Endothelial cell of hepatic sinusoid (primary cell): ENCODE data around the gene ANGPT4.

Experiments used
- in situ Hi-C: cut with HindIII; loops from 2 replicates; pipeline ENCODE4 v1.10.0; 2017; ENCODE audit warnings: low sequenced_read_pairs

ANGPT4 gene

DNA sequence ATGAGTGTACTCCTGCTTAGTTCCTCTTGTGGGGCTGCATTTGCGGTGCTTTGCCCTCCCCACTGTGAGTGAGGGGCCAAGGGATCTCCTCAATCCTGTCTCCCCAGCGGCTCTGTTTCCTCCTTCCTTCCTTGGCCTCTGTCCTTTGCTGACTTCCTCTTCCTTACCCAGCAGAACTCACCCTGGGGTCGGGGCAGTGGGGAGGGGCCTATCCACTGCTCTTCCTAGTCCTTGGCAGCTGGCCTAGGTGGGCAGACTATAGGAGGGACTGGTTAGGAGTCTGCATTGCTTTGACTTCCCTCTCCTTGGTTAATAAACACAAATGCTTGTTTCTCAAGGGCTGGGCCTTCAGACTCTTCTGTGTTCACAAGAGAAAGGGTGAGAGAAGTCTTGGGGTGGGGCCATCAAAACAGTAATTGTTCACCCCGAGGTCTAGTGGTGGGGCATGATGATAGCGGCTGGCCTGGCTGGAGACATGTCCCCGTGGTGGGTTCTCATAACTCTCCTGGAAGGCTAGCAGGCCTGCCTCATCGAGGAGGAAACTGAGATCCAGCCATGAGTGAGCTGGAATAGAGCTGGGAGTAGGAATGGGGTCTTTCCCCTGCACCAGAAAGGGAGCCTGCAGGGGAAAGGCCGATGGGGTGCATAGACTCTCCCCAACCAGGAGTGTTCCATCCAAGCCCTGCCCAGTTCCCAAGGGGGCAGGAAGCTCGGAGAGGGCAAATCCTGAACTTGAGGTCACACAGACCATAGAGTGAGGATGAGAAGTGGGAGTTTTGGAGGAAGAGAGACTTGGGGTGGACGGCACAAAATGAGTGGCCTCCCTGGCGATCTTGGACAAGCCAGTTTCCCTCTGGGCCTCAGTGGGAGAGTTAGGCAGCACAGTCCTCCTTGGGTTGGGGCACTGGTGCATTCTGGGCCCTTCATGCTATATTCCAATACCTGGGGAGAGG, 69.9 kb downstream of the ANGPT4 start:
- in situ Hi-C loops = no loop called here

DNA sequence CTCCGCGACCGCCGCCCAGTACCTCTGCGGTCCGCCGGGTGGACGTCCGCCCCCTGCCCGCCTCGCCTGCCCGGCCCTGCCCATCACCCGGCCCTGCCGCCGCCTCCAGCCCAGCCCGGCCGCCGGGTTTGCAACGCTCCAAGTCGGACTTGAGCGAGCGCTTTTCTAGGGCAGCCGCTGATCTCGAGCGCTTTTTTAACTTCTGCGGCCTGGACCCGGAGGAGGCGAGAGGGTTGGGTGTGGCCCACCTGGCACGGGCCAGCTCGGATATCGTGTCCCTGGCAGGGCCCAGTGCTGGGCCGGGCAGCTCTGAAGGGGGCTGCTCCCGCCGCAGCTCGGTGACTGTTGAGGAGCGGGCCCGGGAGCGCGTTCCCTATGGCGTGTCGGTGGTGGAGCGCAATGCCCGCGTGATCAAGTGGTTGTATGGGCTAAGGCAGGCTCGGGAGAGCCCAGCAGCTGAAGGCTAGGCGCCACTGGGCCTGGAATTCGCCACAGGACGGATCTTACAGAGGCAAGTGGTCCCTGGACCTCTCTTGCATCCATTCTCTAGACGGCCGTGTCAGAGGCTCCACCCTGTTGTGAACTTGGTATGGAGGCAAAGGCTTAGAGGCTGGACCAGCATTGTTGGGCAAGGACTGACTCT, 70.8 kb downstream of the ANGPT4 start:
- in situ Hi-C loops = no loop called here

DNA sequence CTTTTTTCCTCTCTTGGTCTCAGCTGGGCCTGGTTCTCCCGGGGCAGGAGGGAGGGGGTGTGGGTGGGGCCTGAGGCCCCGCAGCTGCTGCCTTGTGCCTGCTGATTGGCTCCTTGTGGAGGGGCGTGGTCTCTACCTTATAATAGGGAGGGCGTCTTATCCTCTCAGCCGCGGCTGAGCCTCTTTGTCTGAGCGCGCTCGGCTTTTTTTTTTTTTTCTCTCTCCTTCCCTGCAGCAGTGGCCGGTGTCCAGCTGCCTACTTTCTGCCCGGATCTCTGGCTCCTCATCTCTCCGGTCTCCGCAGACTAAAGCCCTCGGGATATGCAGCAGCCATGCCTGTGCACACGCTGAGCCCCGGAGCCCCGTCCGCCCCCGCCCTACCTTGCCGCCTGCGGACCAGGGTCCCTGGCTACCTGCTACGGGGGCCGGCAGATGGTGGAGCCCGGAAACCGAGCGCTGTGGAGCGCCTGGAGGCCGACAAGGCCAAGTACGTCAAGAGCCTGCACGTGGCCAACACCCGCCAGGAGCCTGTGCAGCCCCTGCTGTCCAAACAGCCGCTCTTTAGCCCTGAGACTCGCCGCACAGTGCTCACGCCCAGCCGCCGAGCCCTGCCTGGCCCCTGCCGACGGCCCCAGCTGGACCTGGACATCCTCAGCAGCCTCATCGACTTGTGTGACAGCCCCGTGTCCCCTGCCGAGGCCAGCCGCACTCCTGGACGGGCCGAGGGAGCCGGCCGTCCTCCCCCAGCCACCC, 71.5 kb downstream of the ANGPT4 start:
- in situ Hi-C loops = loop anchor here (5.0 kb wide), 1 partner anchor 48 kb away; no protein-coding TSS in a partner anchor

DNA sequence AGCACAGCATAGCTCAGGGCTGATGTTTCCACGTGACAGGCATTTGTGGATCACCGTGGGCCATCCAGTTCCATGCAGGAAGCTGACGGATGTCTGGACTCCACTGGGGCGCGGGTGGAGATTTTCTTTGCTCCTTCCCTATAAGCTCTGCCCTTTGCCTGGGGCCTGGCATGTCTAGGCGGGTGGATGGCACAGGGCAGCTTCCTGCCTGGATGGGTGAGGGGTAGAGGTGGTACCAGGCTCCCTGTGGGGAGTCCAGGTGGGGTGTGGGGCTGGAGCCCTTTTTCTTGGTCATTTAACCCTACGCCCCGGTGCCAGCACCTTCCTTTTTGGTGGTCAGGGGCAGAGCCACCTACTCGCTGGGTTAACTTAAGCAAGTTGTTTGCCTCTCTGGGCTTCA, 72.2 kb downstream of the ANGPT4 start:
- in situ Hi-C loops = loop anchor here (5.0 kb wide), 1 partner anchor 48 kb away; no protein-coding TSS in a partner anchor

DNA sequence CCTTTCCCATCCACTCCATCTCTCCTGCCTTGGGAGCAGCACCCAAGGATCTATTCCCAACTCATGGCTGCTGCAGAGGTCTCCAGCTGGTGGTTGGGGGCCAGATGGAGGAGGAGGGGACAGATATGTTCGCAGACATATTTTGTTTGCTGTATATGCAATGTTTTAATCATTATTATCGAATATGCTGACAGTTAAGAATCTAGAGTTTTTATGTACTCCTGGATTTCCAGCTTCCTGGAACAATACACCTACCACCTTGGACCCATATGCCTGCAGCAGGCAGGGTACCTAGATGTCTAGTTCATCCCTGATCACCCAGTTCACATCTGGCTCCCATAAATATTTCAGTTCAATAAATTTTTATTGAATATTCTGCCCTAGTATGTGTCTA, 73.6 kb downstream of the ANGPT4 start:
- in situ Hi-C loops = loop anchor here (5.0 kb wide), 1 partner anchor 50 kb away; no protein-coding TSS in a partner anchor

DNA sequence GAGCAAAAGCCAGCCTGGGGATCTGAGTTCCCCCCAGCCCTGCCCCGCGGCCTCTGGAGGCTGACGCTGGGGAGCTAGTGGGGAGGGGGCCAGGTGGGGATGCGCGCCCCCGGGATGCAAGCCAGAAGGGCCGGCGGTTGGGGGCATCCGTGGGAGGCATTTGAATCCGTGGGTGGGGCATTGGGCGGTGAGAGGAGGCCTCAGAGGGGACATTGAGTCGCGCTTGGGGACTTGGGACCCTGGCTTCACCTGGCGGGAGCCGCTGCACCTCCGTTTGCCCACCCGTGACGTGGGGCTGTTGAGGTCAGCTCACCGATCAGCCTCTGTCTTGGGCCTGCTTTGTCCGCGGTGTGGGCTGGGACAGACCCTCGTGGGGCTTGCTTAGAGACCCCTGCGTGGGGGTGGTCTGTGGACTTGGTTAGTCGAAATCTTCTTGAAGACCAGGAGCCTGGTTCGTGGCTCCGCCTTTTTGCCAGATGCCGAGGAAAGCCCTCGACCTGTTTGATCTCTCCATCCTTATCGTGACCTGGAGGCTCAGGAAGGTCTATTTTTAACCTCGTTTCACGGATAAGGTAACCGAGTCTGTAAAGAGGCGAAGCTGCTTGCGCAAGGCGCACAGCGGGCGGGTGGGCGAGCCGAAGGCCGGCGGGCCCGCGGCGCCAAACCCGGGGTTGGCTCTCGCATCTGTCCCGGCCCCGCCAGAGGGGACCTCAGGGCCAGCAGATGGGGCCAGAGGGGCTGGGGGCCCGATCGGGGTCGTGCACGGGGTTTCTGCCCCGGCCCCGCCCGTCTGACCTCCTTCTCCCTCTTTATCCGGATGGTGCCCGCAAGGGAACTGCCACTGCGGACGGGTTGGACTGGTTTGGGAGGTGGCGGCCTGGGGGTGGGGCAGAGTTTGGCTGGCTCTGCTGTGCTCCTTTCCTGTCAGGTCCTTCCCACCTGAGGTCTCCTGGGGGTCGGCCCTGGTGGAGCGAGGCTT, 74.3 kb downstream of the ANGPT4 start:
- in situ Hi-C loops = loop anchor here (5.0 kb wide), 1 partner anchor 50 kb away; no protein-coding TSS in a partner anchor

DNA sequence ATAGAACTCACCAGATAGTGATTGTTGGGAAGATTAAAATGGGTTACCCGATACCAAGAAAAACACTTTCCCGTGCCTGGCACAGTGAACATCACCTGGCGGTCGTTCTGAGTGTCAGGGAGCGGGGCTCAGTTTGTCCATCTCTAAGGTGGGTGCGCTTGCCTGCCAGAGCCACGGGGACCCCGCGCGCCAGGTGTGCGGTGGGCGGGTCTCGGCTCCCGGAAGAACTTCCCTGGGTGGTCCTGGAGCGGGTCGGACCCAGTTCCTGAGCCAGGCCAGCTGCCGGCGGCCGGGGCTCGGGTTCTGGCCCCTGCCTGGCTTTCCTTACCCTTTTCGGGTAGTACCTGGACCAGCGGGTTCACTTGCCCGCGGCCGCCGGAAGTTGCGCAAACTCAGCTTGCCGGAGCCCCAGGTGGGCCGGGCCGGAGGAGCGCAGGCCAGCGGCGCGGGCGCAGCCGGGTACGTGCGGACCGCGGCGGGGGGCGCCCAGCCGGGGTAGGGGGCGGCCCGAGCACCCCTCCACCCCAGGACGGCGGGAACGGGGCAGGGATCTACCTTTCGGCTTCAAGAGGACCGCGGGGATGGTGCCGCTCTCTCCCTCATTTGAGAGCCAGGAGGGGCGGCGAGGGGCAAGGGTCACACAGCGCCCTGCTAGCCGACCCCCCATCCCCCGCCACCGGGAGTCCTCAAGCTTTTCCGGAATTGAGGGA, 75.1 kb downstream of the ANGPT4 start:
- in situ Hi-C loops = loop anchor here (5.0 kb wide), 1 partner anchor 51 kb away; no protein-coding TSS in a partner anchor

DNA sequence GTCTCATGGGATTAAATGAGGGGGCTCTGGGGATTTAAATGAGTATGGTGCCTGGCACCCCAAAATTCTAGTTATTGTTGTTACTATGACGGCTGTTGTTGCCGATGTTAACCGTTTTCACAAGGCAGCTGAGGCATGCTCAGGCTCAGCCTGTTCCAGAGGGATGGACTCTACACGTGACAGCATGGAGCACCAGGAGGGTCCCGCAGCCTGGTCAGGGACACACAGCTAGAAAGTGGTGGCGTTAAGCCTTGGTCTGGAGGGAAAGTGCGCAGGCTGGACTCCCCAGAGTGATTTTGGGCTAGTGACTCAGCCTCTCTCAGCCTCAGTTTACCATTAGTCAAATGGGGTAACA, 75.7 kb downstream of the ANGPT4 start:
- in situ Hi-C loops = loop anchor here (5.0 kb wide), 1 partner anchor 52 kb away; no protein-coding TSS in a partner anchor

DNA sequence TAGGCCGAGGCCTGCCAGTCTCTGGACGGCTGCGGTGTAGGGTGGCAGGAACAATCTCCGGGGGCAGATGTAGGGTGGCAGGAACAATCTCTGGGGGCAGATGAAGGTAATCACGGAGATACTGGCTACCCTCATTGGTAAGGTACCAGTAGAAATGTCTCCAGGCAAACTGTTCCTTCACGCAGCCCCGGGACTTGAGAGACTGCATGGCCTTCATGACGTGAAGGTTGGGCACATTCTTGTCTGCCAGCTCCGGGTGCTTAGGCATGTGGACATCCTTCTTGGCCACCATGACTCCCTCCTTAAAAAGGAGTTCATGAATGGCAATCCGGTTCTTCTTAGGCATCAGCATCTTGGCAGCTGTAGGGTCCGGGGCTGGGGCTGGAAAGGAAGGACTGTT, 76.5 kb downstream of the ANGPT4 start:
- in situ Hi-C loops = loop anchor here (5.0 kb wide), 1 partner anchor 53 kb away; no protein-coding TSS in a partner anchor

DNA sequence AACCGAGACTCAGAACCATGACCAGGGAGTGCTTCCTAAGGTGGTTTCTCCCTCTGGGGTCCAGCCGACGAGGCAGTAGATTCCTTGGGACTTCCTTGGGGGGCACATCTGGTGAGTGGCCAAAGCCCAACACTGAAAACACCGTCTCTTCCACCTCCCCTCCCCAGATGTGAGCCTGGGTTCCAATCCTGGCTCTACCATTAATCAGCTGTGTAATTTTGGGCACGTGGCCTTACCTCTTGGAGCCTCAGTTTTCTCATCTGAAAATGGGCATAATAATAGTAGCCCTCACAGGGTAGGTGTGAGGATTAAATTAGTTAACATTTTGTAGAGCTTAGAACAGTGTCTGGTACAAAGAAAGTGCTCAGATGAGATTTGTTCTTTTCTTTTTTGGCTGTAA, 77.1 kb downstream of the ANGPT4 start:
- in situ Hi-C loops = no loop called here

DNA sequence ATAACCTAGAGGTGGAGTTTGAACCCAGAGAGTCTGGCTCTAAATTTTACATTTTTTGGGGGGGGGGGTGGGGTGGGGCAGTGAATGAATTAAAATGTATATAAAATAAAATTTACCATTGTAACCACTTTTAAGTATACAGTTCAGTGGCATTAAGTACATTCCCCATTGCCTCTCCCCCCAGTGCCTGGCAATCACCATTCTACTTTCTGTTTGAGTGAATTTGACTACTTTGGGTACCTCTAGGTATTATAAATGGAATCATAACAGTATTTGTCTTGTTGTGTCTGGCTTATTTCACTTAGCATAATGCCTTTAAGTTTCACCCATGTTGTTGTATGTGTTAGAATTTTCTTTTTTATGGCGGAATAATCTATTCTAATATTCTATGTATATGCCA, 79.9 kb downstream of the ANGPT4 start:
- in situ Hi-C loops = no loop called here

DNA sequence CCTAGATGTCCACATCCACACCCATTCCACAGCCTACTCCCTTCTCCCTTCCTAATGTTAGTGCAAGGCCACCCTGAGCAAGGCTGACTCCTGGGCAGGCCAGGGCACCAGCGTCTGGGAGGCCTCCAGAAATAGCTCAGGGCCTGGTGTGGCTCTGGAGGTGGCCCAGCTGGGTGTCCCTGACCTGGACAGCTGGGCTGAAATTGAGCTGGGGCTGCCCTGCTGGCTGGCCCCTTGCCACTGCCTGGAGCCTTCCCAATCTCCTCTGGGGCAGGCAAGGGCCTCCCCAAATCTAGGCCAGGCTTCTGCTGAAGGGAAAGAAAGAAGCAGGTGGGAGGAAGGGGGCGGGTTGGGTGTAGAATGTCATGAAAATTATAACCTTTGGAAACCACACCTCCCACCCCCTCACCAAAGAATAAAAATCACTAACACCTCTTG, 80.5 kb downstream of the ANGPT4 start:
- in situ Hi-C loops = no loop called here

DNA sequence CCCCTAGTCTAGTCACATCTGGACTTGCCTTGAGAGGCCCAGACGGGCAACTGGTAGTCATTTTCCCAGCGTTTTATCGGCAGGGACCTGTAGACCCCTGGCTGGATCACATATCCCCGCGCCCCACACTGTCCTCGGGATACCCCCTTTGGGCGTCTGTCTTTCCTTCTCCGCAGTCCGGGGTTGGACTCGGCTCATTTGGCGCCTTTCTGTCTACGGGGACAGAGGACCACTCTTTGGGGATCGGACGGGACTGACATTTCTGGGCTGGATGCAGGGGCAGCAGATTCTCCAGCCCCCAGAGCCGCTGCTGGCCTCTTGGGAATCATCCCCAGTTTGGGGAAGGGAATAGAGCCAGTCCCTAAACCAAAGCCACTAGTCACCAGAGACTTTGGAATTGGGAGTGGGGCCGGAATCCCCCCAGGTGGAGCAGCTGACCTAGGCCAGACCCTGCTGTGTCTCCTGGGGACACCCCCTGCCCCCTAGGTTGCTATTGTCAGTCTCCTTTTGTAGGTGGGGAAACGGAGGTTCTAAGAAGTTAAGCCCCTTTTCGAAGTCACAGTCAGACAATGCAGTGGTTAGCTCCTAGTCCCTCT, 81.9 kb downstream of the ANGPT4 start:
- in situ Hi-C loops = no loop called here

DNA sequence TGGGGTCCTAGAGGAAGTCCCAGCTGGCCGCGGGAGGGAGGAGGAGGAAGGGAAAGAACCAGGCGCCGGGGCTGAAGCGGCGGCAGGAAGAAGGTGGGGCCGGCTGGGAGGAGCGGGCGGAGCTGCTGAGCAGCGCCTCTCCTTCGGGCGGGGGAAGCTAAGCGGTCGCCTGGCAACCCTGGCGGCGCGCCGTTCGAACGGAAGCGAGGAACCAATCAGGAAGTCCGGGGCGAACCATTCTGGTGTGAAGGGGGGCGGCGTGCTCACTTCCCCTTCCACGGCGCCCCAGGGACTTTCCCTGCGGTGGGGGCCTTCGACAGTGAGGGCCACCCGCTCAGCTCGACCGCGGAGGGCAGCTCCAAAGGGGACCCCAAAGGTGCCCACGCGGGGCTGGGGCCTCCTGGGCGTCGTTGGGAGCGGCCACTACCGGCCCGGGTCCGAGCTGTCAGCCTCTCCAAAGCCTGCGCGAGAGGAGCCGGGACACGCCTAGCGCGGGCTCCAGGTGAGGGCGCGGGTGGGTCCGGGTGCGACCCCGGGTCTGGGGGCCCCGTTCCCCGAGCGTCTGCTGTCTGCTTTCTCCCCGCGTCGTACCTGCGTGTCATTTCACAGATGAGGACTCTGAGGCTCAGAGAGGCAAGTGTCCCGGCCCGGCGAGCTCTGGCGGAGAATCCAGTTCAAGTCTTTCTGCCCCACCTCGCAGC, 82.5 kb downstream of the ANGPT4 start, which contains the start of gene FAM110A:
TSS of gene FAM110A (plus strand) at position 266 of the 701 bp plus-strand sequence. CDS start 11,090 bp downstream, outside the sequence.
- in situ Hi-C loops = no loop called here

DNA sequence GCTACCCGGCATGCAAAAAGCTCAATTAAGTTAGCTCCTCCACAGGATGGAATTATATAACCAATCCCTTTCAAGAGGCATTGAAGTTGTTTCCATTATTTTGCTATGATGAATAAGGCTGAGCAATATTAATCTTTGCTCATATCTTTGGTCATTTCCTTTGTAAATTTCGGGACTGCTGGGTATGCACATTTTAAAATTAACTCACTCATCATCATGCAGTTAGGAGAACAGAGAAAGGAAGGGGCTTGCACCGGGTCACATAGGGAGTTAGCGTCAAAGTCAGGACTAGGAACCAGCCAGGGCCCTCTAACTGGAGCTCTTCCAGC, 83.0 kb downstream of the ANGPT4 start:
- in situ Hi-C loops = no loop called here

DNA sequence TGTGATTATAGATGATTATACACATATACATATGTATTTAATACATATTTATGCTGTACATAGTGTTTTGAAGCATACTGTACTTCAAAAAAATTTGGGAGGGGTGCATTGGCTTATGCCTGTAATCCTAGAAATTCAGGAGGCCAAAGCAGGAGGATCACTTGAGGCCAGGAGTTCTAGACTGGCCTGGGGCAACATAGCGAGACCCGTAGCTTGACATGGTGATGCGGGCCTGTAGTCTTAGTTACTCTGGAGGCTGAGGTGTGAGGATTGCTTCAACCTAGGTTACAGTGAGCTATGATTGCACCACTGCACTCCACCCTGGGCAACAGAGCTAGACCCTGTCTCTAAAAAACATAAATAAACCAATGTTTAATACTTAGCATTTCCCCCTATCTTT, 84.2 kb downstream of the ANGPT4 start:
- in situ Hi-C loops = no loop called here

DNA sequence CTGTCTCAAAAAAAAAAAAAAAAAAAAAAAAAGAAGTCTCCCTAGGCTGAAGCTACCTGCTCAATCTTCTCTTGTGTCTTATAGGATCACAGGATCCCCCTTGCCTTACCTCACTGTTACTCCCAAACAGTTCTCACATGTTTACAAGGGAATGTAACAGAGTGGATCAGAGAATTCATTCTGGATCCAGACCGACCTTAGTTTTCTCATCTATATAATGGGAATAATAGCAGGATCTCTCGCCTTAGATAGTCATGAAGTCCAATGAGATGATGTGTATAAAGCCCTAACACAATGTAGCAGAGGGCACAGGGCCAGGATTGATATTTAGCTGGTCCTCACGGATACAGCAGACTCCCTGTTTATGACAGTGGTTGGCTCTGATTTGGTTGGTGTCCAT, 84.9 kb downstream of the ANGPT4 start:
- in situ Hi-C loops = no loop called here

DNA sequence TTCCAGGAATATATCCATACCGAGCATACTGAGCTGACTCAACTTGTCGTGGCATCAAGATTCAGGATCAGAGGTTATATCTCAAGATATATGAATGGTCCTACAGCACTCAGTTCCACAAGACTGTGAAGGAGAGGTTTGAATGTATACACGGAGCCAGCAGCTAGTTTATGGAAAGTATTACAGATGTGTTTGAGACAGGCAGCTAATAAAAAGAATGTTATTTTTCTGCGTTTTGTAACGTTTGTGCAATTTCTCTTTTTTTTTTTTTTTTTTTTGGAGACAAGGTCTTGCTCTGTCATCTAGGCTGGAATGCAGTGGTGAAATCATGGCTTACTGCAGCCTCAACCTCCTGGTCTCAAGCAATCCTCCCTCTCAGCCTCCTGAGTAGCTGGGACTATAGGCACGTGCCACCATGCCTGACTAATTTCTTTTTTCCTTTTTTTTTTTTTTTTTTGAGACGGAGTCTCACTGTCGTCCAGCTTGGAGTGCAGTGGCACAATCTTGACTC, 86.1 kb downstream of the ANGPT4 start:
- in situ Hi-C loops = no loop called here
